H4 (cell line): ENCODE results near the gene CHD2. TPM values are rescaled to one million over a fixed set of nuclear protein-coding genes. Genes with fewer than 3 reads are reported as not detected.
"Not testable (repeated sequence)": the region's sequence is repeated elsewhere in the genome, so short reads cannot be mapped to it uniquely, and the experiment has no call there.

ENCODE experiments used
- DNase-seq: peaks from one replicate; pipeline ENCODE4 v3.0.0-alpha.2; 2015; ENCODE audit warnings: low spot score
- total RNA-seq: library from RNA; depleted of rRNA; stranded (reverse); fragments of >200 nt; shearing (Covaris generic); gene quantifications from 2 replicates; pipeline ENCODE4 v1.2.3, GENCODE V29; 2014

The CHD2 gene
- total RNA-seq, 1 experiment from 2014 or later = 19.1 TPM

GRCh38 chr15:92906563-92907081 lies 6.5 kb downstream of the CHD2 start:
- peak; percentile 35 for DNase-seq

GRCh38 chr15:92907229-92907628 lies 7.1 kb downstream of the CHD2 start:
- DNase-seq = no peak

GRCh38 chr15:92907896-92908712 lies 8.0 kb downstream of the CHD2 start:
- DNase-seq = peak; percentile 42

- no peak for DNase-seq
These were observed 8.6 kb downstream of the CHD2 start for GRCh38 chr15:92908713-92909057.

- DNase-seq = no peak
These were observed 9.1 kb downstream of the CHD2 start for GRCh38 chr15:92909136-92909781.

GRCh38 chr15:92910451-92910850 lies 10.3 kb downstream of the CHD2 start:
- DNase-seq = no peak

- no peak for DNase-seq
These were observed 14.0 kb downstream of the CHD2 start for GRCh38 chr15:92914103-92914499.

GRCh38 chr15:92914768-92915221 lies 14.7 kb downstream of the CHD2 start:
- peak; percentile 29 for DNase-seq

- DNase-seq = no peak
These were observed 15.8 kb downstream of the CHD2 start for GRCh38 chr15:92915766-92916435.

- DNase-seq = peak; percentile 89
These were observed 17.7 kb downstream of the CHD2 start for GRCh38 chr15:92917598-92918407.

GRCh38 chr15:92918881-92919280 lies 18.8 kb downstream of the CHD2 start:
- not testable (repeated sequence) for DNase-seq

- no peak for DNase-seq
These were observed 20.6 kb downstream of the CHD2 start for GRCh38 chr15:92920595-92921161.

- no peak for DNase-seq
These were observed 21.3 kb downstream of the CHD2 start for GRCh38 chr15:92921215-92922131.

- DNase-seq = no peak
These were observed 22.4 kb downstream of the CHD2 start for GRCh38 chr15:92922418-92923002.

GRCh38 chr15:92924216-92924615 lies 24.1 kb downstream of the CHD2 start:
- DNase-seq = no peak

- no peak for DNase-seq
These were observed 25.3 kb downstream of the CHD2 start for GRCh38 chr15:92925454-92925853.

- no peak for DNase-seq
These were observed 28.2 kb downstream of the CHD2 start for GRCh38 chr15:92928225-92928750.

GRCh38 chr15:92929002-92929401 lies 28.9 kb downstream of the CHD2 start:
- DNase-seq = no peak

- no peak for DNase-seq
These were observed 30.0 kb downstream of the CHD2 start for GRCh38 chr15:92930054-92930621.
